HL-60 (cell line): Measurements from ENCODE around the gene IL17RA.

Source experiments
- POLR2AphosphoS5 ChIP-seq: IDR thresholded peaks from 2 replicates; pipeline ENCODE4 v1.6.1; 2012; ENCODE audit warnings: low read depth
- TF ChIP-seq, protein P1 (sequence below): IDR thresholded peaks from one replicate; pipeline ENCODE4 v1.5.1; 2011; ENCODE audit warnings: low read length, control low read depth, inconsistent platforms; ENCODE audit not compliant: insufficient read depth
- TF ChIP-seq, protein P2 (sequence below): IDR thresholded peaks from 2 replicates; pipeline ENCODE4 v1.6.1; 2012; ENCODE audit warnings: low read depth; ENCODE audit not compliant: insufficient replicate concordance

DNA sequence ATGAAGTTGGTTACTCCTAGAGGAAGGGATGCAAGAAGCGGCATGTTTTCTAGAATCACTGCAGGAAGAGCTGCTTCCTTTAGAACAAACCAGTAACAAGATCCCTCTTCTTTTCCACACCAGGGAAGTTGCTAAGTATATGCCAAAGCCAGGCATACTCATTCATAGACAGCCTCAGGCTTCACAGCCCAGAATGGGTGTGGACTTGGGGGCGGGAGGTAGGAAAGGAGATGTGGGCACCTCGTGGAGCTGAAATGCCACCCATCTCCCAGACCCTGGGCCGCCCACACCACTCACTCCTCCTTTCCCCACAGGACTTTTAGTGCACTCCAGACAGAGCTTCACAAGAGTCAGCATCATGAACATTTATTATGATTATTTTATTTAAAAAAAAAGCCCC is 52.4 kb downstream of the IL17RA start:
- TF ChIP-seq, protein P1, sequence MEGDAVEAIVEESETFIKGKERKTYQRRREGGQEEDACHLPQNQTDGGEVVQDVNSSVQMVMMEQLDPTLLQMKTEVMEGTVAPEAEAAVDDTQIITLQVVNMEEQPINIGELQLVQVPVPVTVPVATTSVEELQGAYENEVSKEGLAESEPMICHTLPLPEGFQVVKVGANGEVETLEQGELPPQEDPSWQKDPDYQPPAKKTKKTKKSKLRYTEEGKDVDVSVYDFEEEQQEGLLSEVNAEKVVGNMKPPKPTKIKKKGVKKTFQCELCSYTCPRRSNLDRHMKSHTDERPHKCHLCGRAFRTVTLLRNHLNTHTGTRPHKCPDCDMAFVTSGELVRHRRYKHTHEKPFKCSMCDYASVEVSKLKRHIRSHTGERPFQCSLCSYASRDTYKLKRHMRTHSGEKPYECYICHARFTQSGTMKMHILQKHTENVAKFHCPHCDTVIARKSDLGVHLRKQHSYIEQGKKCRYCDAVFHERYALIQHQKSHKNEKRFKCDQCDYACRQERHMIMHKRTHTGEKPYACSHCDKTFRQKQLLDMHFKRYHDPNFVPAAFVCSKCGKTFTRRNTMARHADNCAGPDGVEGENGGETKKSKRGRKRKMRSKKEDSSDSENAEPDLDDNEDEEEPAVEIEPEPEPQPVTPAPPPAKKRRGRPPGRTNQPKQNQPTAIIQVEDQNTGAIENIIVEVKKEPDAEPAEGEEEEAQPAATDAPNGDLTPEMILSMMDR = no peak
- TF ChIP-seq, protein P2, sequence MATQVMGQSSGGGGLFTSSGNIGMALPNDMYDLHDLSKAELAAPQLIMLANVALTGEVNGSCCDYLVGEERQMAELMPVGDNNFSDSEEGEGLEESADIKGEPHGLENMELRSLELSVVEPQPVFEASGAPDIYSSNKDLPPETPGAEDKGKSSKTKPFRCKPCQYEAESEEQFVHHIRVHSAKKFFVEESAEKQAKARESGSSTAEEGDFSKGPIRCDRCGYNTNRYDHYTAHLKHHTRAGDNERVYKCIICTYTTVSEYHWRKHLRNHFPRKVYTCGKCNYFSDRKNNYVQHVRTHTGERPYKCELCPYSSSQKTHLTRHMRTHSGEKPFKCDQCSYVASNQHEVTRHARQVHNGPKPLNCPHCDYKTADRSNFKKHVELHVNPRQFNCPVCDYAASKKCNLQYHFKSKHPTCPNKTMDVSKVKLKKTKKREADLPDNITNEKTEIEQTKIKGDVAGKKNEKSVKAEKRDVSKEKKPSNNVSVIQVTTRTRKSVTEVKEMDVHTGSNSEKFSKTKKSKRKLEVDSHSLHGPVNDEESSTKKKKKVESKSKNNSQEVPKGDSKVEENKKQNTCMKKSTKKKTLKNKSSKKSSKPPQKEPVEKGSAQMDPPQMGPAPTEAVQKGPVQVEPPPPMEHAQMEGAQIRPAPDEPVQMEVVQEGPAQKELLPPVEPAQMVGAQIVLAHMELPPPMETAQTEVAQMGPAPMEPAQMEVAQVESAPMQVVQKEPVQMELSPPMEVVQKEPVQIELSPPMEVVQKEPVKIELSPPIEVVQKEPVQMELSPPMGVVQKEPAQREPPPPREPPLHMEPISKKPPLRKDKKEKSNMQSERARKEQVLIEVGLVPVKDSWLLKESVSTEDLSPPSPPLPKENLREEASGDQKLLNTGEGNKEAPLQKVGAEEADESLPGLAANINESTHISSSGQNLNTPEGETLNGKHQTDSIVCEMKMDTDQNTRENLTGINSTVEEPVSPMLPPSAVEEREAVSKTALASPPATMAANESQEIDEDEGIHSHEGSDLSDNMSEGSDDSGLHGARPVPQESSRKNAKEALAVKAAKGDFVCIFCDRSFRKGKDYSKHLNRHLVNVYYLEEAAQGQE = no peak
- TF ChIP-seq POLR2AphosphoS5 = no peak
